Measurements from ENCODE around the gene HCST. TPM values are rescaled to one million over a fixed set of nuclear protein-coding genes. Genes with fewer than 3 reads are reported as not detected.

HCST gene
- total and polyA plus RNA-seq, 2 of the 13 experiments (the other 11 are each of a cell fraction or from before 2014, with no cell fraction given), result 0.24 to 1.2 TPM

GRCh38 chr19:35942235-35942634, 39.9 kb downstream of the HCST start (continued):
- TF ChIP-seq SIN3A (IDR thresholded peaks at IDR 0.05; ENCODE audit: borderline replicate concordance, low read depth, low read length), result no peak
- no peak for TF ChIP-seq BCL3 (CRISPR knock-in tag; IDR thresholded peaks at IDR 0.05)
- peak; percentile 22; the same call in 1 of the 3 replicates for TF ChIP-seq MXI1 (IDR thresholded peaks at IDR 0.05; ENCODE audit: borderline replicate concordance, low read depth, low read length)
- TF ChIP-seq JUN (CRISPR knock-in tag; IDR thresholded peaks at IDR 0.05), result no peak
- TF ChIP-seq NFYC (CRISPR knock-in tag; IDR thresholded peaks at IDR 0.05), result no peak
- TF ChIP-seq KIAA2018 (CRISPR knock-in tag; IDR thresholded peaks at IDR 0.05; ENCODE audit: borderline replicate concordance), result no peak
- no peak for TF ChIP-seq NONO (IDR thresholded peaks at IDR 0.05)
- no peak for TF ChIP-seq NONO (CRISPR knock-in tag; conservative IDR thresholded peaks at IDR 0.05)
- peak; percentile 97 for TF ChIP-seq ZNF296 (CRISPR knock-in tag; conservative IDR thresholded peaks at IDR 0.05)
- no peak for TF ChIP-seq RFXAP (CRISPR knock-in tag; IDR thresholded peaks at IDR 0.05; ENCODE audit: borderline replicate concordance)
- TF ChIP-seq ZNF281 (CRISPR knock-in tag; IDR thresholded peaks at IDR 0.05; ENCODE audit: borderline replicate concordance), result no peak
- TF ChIP-seq ZNF280D (CRISPR knock-in tag; IDR thresholded peaks at IDR 0.05), result no peak
- no peak for TF ChIP-seq MAF1 (CRISPR knock-in tag; IDR thresholded peaks at IDR 0.05; ENCODE audit: borderline replicate concordance)
- no peak for TF ChIP-seq ZNF326 (CRISPR knock-in tag; IDR thresholded peaks at IDR 0.05; ENCODE audit: borderline replicate concordance)
- no peak for TF ChIP-seq EED (CRISPR knock-in tag; IDR thresholded peaks at IDR 0.05)
